GM12872 (cell line): ENCODE data around the gene NFATC2.

Experiments used
- CTCF ChIP-seq: IDR thresholded peaks from 3 replicates; pipeline ENCODE4 v1.5.1; 2011; ENCODE audit warnings: low read depth, mild to moderate bottlenecking, low read length, moderate library complexity; ENCODE audit not compliant: insufficient read depth

NFATC2 gene

GRCh38 chr20:51584116-51584515, 41.6 kb upstream of the NFATC2 start:
- no peak for TF ChIP-seq CTCF

GRCh38 chr20:51583499-51583898, 41.0 kb upstream of the NFATC2 start:
- no peak for TF ChIP-seq CTCF

- TF ChIP-seq CTCF = no peak
Measured at GRCh38 chr20:51583073-51583472, 40.6 kb upstream of the NFATC2 start.

GRCh38 chr20:51581571-51581970, 39.1 kb upstream of the NFATC2 start:
- TF ChIP-seq CTCF = no peak

- TF ChIP-seq CTCF = no peak
Measured at GRCh38 chr20:51579137-51579536, 36.6 kb upstream of the NFATC2 start.

GRCh38 chr20:51578145-51578459, 35.6 kb upstream of the NFATC2 start:
- TF ChIP-seq CTCF = no peak

- TF ChIP-seq CTCF = no peak
Measured at GRCh38 chr20:51577432-51578144, 35.1 kb upstream of the NFATC2 start.

- no peak for TF ChIP-seq CTCF
Measured at GRCh38 chr20:51575486-51575885, 33.0 kb upstream of the NFATC2 start.
